Neural progenitor cell (in vitro differentiated cells): ENCODE data around the gene PEAK3. TPM values are rescaled to one million over a fixed set of nuclear protein-coding genes. Genes with fewer than 3 reads are reported as not detected.
A peak's percentile ranks its signal among the peaks of the same experiment; 100 is the strongest.

Experiments
- DNase-seq: peaks from one replicate; pipeline ENCODE4 v3.0.0-alpha.2; 2016; ENCODE audit warnings: low spot score
- H2AFZ ChIP-seq: fragments of 200-600 bp; sonication (generic); replicated peaks from 2 replicates; pipeline ENCODE4 v1.6.1; 2016; ENCODE audit warnings: antibody characterized with exemption
- H3F3A ChIP-seq: fragments of 200-600 bp; sonication (generic); 2 replicates; pipeline ENCODE4 v1.6.1; 2016; ENCODE audit warnings: antibody characterized with exemption, low read depth
- H3K27ac ChIP-seq: fragments of 200-600 bp; sonication (generic); 2 replicates; pipeline ENCODE4 v1.5.1; 2016; ENCODE audit warnings: mild to moderate bottlenecking
- H3K27me3 ChIP-seq: fragments of 200-600 bp; sonication (generic); 2 replicates; pipeline ENCODE4 v1.6.1; 2016; ENCODE audit warnings: mild to moderate bottlenecking, moderate library complexity
- H3K36me3 ChIP-seq: fragments of 200-600 bp; sonication (generic); 2 replicates; pipeline ENCODE4 v1.5.1; 2016
- H3K4me1 ChIP-seq: fragments of 200-600 bp; sonication (generic); 2 replicates; pipeline ENCODE4 v1.6.1; 2016; ENCODE audit warnings: mixed run types
- H3K4me2 ChIP-seq: fragments of 200-600 bp; sonication (generic); 2 replicates; pipeline ENCODE4 v1.6.1; 2016
- H3K4me3 ChIP-seq: fragments of 200-600 bp; sonication (generic); 2 replicates; pipeline ENCODE4 v1.5.1; 2016
- H3K79me2 ChIP-seq: fragments of 200-600 bp; sonication (generic); 2 replicates; pipeline ENCODE4 v1.6.1; 2016; ENCODE audit warnings: low read depth
- H3K9ac ChIP-seq: fragments of 200-600 bp; sonication (generic); 2 replicates; pipeline ENCODE4 v1.6.1; 2016
- H3K9me3 ChIP-seq: fragments of 200-600 bp; sonication (generic); 2 replicates; pipeline ENCODE4 v1.5.1; 2016; ENCODE audit warnings: low read depth
- H4K20me1 ChIP-seq: fragments of 200-600 bp; sonication (generic); 2 replicates; pipeline ENCODE4 v1.6.1; 2016; ENCODE audit warnings: low read depth
- H3K27ac Mint-ChIP-seq: 3 replicates; pipeline ENCODE4 v1.8.0; 2021; ENCODE audit warnings: mixed read lengths
- H3K27me3 Mint-ChIP-seq: 2 replicates; pipeline ENCODE4 v1.8.0; 2022; ENCODE audit warnings: low read depth, mild to moderate bottlenecking, inconsistent platforms, moderate library complexity, mixed read lengths; ENCODE audit not compliant: insufficient read depth
- H3K36me3 Mint-ChIP-seq: 3 replicates; pipeline ENCODE4 v1.8.0; 2021; ENCODE audit warnings: mixed read lengths
- H3K4me1 Mint-ChIP-seq: 3 replicates; pipeline ENCODE4 v1.8.0; 2021; ENCODE audit warnings: mixed read lengths
- H3K4me3 Mint-ChIP-seq: 3 replicates; pipeline ENCODE4 v1.8.0; 2021; ENCODE audit warnings: mild to moderate bottlenecking, moderate library complexity, mixed read lengths
- H3K9me3 Mint-ChIP-seq: 3 replicates; pipeline ENCODE4 v1.8.0; 2020; ENCODE audit warnings: mixed read lengths
- EZH2 ChIP-seq: fragments of 200-600 bp; sonication (generic); IDR thresholded peaks from 2 replicates; pipeline ENCODE4 v1.6.1; 2017; ENCODE audit warnings: antibody characterized with exemption, mild to moderate bottlenecking, moderate library complexity
- EZH2phosphoT487 ChIP-seq: fragments of 200-600 bp; sonication (generic); IDR thresholded peaks from 2 replicates; pipeline ENCODE4 v1.6.1; 2017; ENCODE audit warnings: antibody characterized with exemption
- total RNA-seq: library from RNA; depleted of rRNA; stranded (reverse); fragments of >200 nt; gene quantifications from 2 replicates; pipeline ENCODE4 v1.2.3, GENCODE V29; 2015; ENCODE audit warnings: low replicate concordance
- TF ChIP-seq, protein P1 (sequence below): fragments of 200-600 bp; sonication (generic); IDR thresholded peaks from 2 replicates; pipeline ENCODE4 v1.5.1; 2017; ENCODE audit warnings: antibody characterized with exemption, mild to moderate bottlenecking

The PEAK3 gene, protein sequence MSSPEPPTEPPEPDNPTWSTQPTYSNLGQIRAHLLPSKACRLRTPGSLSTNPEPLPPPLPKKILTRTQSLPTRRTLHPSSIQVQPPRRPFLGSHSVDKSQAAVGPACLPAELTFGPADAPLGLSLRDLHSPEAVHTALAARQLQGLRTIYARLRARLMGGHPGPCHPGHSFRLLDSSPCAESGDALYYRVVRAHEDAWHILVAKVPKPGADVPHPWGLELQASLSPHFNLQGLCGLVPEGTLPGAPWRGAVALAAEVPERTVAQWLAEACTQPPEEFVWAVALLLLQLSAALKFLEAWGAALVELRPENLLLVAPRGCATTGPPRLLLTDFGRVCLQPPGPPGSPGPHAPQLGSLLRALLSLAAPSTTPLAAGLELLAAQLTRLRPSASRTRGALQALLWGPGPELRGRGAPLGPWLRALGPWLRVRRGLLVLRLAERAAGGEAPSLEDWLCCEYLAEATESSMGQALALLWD
- total RNA-seq: not detected in 2 replicates

DNA sequence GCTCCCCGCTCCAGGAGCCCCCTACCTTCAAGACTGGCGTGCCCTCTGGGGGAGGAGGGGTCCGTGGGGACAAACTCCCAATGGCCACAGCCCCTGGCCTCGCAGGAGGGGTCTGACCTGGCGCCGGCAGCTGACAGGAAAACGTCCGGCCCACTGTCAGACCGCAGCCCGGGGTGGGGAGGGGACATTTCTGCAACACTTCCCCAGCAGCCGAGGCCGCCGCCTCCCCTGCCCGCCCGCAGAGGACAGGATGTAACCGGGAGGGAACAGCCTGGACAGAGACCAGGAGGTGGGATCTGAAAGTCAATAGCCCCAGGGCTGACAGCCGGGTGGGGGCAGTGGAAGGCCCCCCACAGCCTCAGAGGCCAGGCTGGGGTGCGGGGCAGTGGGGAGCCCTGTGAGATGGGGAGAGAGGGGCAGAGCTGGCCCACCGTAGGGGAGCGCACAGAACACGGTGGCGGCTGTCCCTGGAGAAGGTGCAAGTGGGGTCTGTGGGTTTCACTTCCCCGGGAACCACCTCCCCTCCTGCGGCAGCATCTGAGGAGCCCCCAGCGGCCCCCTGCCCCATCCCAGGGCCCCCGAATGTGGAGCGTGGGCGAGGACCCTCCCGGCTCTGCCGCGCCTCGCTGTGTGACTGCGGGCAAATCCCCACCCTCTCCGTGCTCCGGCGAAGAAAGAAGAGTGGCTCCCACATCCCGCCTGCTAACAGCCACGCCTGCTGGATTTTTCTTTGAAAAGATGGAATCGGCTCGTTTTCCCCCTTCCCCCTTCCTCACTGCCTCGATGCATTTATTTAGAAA, at the start of gene PEAK3:
PEAK3 (minus strand) TSS at position 114 of the 800 bp plus-strand sequence. CDS start 1,244 bp downstream, outside the sequence.
- H3K27me3 Mint-ChIP-seq: peaks cover 10% of the 10 kb centered on the region

DNA sequence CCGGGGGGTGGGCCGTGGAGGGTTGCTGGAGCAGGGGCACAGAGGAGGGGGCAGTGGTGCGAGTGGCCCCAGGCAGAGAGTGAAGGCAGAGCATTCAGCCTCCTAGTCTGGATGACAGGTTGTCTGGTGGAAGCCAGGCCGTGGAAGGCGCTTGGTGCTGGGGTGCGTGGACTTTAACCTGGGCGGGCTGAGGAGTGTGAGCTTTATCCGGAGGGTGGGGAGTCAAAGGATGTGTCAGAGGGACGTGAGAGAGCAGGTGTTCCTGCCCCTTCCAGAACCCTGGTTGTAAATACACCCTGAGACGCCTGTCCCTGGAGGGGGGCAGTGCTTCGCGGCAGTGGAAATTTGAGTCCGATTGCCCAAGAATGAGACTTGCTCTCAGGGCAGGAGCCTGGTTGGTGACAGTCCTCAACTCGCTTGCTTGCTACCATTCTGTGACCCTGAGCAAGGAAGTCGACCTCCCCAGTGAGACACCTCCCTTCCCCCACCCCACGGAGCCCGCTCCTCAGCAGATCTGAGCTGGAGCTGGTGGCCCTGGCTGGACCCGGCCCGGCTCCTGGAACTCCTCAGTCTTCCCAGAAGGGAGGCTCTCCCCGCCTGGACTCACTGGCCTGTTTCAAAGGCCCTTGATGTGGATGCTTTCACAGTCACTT, 48.8 kb upstream of the PEAK3 start:
- H3K4me2 ChIP-seq: peak overlapping the region; percentile 99
- no peaks in the 10 kb centered on the region for H3K27me3 ChIP-seq
- no peaks in the 10 kb centered on the region for H3K36me3 ChIP-seq
- H3K4me3 Mint-ChIP-seq: peak overlapping the region; percentile 94
- H3K36me3 Mint-ChIP-seq: peaks cover 2% of the 10 kb centered on the region
- H3K9ac ChIP-seq: no peak overlapping the region
- peak overlapping the region; percentile 89 for H3K27ac ChIP-seq
- TF ChIP-seq EZH2phosphoT487 (no peak), EZH2 (no peak)
- TF ChIP-seq, protein P1, sequence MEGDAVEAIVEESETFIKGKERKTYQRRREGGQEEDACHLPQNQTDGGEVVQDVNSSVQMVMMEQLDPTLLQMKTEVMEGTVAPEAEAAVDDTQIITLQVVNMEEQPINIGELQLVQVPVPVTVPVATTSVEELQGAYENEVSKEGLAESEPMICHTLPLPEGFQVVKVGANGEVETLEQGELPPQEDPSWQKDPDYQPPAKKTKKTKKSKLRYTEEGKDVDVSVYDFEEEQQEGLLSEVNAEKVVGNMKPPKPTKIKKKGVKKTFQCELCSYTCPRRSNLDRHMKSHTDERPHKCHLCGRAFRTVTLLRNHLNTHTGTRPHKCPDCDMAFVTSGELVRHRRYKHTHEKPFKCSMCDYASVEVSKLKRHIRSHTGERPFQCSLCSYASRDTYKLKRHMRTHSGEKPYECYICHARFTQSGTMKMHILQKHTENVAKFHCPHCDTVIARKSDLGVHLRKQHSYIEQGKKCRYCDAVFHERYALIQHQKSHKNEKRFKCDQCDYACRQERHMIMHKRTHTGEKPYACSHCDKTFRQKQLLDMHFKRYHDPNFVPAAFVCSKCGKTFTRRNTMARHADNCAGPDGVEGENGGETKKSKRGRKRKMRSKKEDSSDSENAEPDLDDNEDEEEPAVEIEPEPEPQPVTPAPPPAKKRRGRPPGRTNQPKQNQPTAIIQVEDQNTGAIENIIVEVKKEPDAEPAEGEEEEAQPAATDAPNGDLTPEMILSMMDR: no peak
- peaks cover 29% of the 10 kb centered on the region for H3K4me1 ChIP-seq
- no peaks in the 10 kb centered on the region for H3K9me3 ChIP-seq
- H4K20me1 ChIP-seq: peaks cover 63% of the 10 kb centered on the region
- H3K27me3 Mint-ChIP-seq: peaks cover 12% of the 10 kb centered on the region
- H3K4me3 ChIP-seq: peak overlapping the region; percentile 18
- H3K4me1 Mint-ChIP-seq: peaks cover 54% of the 10 kb centered on the region
- no peak for DNase-seq
- peaks cover 89% of the 10 kb centered on the region for H3K79me2 ChIP-seq
- H2AFZ ChIP-seq: no peak overlapping the region
- H3F3A ChIP-seq: peaks cover 64% of the 10 kb centered on the region
- peaks cover 2% of the 10 kb centered on the region for H3K9me3 Mint-ChIP-seq
- H3K27ac Mint-ChIP-seq: peak overlapping the region; percentile 86

More for the DNA sequence above, at the start of gene PEAK3:
- Histone ChIP-seq H3F3A (peaks cover 7% of the 10 kb centered on the region), H3K4me3 (peak within 1 kb of the TSS; percentile 40), H3K36me3 (no peaks in the 10 kb centered on the region), H3K27me3 (peaks cover 59% of the 10 kb centered on the region), H3K4me1 (peaks cover 9% of the 10 kb centered on the region), H3K79me2 (no peaks in the 10 kb centered on the region), H3K9ac (no peak within 1 kb of the TSS), H3K4me2 (peak within 1 kb of the TSS; percentile 78), H3K27ac (no peak within 1 kb of the TSS), H2AFZ (no peak within 1 kb of the TSS), H4K20me1 (peaks cover 5% of the 10 kb centered on the region), H3K9me3 (no peaks in the 10 kb centered on the region)
- peaks cover 9% of the 10 kb centered on the region for H3K4me1 Mint-ChIP-seq
- DNase-seq: peak; percentile 62
- peaks cover 3% of the 10 kb centered on the region for H3K9me3 Mint-ChIP-seq
- TF ChIP-seq, protein P1: no peak
- TF ChIP-seq EZH2: peak; percentile 67
- peak; percentile 39 for TF ChIP-seq EZH2phosphoT487
- no peaks in the 10 kb centered on the region for H3K36me3 Mint-ChIP-seq
- peak within 1 kb of the TSS; percentile 47 for H3K27ac Mint-ChIP-seq
- peak within 1 kb of the TSS; percentile 71 for H3K4me3 Mint-ChIP-seq

DNA sequence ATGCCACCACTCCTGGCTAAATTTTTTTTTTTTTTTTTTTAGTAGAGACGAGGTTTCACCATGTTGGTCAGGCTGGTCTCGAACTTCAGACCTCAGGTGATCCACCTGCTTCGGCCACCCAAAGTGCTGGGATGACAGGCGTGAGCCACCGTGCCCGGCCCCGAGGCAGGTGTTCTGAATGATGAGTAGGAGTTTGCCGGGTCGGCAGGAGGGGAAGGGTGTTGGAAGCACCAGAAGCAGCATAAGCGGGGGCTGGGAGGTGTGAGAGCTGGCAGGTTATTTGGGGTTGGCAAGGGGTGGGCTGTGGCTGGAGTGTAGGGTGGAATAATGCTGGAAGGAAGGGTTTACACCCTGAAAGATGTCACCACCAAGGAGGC, 48.3 kb upstream of the PEAK3 start:
- no peak overlapping the region for H3K4me3 ChIP-seq
- peaks cover 29% of the 10 kb centered on the region for H3K4me1 ChIP-seq
- no peak overlapping the region for H3K27ac ChIP-seq
- no peak for DNase-seq
- H3K9ac ChIP-seq: no peak overlapping the region
- peak overlapping the region; percentile 99 for H3K4me2 ChIP-seq
- TF ChIP-seq EZH2 (no peak), EZH2phosphoT487 (no peak)
- TF ChIP-seq, protein P1: no peak
- peaks cover 54% of the 10 kb centered on the region for H3K4me1 Mint-ChIP-seq
- H3K4me3 Mint-ChIP-seq: peak overlapping the region; percentile 94
- peaks cover 10% of the 10 kb centered on the region for H3K27me3 Mint-ChIP-seq
- no peaks in the 10 kb centered on the region for H3K36me3 Mint-ChIP-seq
- H3K27me3 ChIP-seq: no peaks in the 10 kb centered on the region
- H3K79me2 ChIP-seq: peaks cover 84% of the 10 kb centered on the region
- no peaks in the 10 kb centered on the region for H3K36me3 ChIP-seq
- peaks cover 59% of the 10 kb centered on the region for H3F3A ChIP-seq
- H3K9me3 ChIP-seq: no peaks in the 10 kb centered on the region
- no peaks in the 10 kb centered on the region for H3K9me3 Mint-ChIP-seq
- peaks cover 68% of the 10 kb centered on the region for H4K20me1 ChIP-seq
- H3K27ac Mint-ChIP-seq: peak overlapping the region; percentile 86
- no peak overlapping the region for H2AFZ ChIP-seq
